NOMO-1 treated with DMSO at 0.1 percent for 48 hours (cell line): ENCODE measurements around the gene SEC14L5.

Experiments
- DNase-seq: peaks from one replicate; lab custom pipeline; 2025; ENCODE audit not compliant: unreplicated experiment; lab: John Stamatoyannopoulos, UW

The SEC14L5 gene

DNA sequence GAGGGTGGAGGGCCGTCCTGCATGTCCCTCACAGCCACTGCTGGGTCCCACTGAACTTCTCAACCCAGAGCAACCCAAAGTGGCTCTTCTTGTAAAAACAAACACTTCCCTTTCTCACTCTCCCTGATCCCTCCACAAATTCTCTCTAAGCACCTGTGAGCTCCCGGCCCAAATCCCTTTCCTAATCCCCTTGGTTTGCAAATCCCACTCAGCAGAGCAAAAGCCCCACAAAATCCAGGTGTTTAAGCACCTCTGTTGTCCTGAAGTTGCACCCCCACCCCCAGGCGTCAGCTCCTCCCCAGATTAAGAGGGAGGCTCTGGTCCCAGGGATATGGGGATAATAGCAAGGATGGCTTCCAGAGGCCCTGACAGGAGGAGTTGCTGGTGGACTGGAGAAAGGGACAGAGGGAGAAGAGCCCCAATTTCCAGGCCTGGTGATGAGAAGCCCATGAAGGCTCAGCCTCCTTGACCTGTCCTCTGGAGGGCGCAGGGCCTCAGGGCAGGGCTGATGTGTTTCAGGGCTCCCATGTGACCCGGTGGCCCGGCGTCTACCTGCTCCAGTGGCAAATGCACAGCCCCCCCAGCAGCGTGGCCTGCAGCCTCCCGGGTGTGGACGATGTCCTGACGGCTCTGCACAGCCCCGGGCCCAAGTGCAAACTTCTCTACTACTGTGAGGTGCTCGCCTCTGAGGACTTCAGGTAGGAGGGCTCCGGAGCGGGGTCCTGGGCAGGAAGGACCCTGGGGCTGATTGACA lies 52.6 kb downstream of the SEC14L5 start:
- no peak for DNase-seq

DNA sequence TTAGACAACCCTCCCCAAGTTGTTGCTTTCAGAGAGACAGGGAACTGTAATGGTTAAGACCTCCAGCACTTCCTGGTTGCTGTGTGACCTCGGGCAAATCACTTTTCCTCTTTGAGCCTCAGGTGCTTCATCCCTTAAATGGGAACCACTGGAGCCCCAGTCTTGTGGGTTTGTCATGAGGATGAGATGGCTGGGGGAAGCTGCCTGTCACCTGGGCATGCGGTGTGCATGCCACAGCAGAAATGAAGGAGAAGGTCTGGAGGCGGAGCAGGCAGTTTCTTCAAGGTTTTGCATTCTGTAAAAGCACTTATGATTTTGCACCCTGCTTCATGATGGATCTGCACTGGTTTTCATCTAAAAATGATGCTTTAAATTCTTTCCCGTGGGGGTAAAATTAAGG lies 53.5 kb downstream of the SEC14L5 start:
- DNase-seq: no peak

DNA sequence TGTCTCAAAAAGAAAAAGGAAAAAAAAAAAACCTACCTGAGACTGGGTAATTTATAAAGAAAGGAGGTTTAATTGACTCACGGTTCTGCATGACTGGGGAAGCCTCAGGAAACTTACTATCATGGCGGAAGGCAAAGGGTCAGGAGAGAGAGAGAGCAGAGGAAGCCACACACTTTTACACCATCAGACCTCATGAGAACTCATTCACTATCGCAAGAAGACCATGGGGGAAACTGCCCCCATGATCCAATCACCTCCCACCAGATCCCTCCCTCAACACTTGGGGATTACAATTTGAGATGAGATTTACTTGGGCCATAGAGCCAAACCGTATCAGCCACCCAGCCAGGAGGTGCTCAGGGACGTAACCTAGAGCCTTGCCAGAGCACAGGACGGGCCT lies 54.8 kb downstream of the SEC14L5 start:
- no peak for DNase-seq

DNA sequence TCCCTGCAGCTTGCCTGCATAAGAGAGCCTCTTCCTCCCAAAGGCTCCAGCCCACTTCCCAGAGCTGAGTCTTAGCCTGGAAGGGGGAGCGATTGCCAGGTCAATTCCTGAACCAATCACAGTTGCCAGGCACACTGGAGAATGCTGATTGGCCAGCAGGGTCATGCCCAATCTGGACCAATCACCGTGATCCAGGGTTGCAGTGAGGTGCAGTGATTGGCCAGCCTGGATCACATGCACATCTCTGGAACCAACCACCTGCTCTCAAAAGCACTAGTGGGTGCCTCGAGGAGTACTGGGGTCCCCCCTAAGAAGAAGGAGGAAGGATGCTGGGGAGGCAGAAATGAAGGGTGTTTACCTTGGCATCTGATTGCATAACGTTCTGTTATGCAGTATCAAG lies 57.2 kb downstream of the SEC14L5 start:
- DNase-seq: no peak

DNA sequence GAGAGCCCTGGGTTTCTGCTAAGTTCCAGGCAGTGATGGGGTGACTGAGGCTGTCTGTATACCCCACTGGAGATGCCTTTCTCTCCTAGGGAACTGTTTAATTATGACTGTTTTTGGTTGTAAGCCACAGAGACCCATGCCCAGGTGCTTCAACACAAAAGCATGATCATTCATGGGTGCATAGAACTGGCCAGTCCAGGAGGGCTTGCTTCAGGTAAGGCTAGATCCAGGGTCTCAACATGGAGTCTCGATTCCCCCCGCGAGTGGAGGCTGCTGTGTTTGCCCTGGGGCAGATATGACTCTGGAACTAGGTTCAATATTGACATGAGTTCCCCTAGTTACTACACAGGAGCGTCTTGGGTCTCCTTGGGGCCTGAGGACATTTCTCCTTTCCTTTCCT lies 57.8 kb downstream of the SEC14L5 start:
- DNase-seq: no peak

DNA sequence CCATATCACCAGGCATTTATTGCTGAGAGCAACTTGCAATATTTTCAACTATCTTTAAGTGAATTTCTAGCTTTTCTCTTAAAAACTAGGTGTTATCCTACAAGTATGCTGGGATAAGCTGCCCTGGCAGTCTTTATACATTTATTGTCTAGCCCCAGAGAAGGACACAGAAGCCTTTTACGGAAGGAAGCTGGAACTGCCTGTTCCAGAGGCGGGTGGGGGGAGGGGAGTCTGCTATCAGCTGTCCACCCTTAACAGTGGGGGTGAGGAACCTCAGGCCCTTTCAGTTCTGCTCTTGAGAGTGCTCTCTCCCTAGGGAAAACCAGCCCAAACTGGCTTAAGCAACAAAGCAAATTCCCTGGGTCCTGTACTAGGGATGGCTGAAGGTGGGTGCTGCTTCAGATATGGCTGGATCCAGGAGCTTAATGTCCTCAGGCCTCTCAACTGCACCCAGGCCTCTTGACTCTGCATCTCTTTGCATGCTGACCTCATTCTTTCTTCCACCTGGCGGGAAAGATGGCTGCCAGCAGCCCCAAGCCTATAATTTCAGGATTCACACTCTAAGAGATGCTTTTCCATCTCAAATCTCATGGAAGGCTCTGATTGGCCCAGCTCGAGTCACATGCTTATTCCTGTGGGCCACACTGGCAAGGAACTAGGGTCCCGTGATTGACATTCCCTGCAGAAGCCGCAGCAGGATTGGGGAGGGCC lies 59.0 kb downstream of the SEC14L5 start:
- DNase-seq: no peak

DNA sequence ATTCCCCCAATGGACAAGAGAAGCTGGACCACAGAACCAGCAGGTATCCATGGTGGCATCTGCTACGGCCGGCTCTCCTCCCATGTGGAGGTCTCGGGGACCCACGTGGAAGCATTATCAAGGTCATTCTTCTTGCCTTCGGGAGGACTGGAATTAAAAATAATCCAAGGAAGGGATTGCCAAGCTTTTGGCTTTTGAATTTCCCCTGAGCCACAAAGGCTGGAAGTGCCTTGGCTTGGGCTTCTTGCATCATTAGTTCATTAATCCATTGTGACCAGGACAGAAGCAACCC lies 59.5 kb downstream of the SEC14L5 start:
- no peak for DNase-seq

DNA sequence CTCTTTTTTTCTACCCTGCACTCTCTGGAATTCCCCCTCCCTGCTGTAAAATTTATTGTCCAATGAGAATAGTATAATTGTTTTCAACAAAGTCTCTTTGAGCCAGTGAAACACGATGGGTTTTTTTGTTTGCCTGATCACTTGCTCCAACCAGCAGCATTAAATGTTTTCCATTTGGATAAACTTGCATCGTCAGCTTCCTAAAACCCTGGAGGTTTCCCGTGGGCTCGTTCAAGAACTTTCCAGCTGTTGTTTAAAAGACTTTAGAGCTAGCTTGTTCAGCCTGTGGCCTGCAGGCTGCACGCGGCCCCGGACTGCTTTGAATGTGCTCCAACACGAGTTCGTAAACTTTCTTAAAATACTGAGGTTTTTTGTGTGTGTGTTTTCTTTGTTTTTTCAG lies 60.7 kb downstream of the SEC14L5 start:
- no peak for DNase-seq

DNA sequence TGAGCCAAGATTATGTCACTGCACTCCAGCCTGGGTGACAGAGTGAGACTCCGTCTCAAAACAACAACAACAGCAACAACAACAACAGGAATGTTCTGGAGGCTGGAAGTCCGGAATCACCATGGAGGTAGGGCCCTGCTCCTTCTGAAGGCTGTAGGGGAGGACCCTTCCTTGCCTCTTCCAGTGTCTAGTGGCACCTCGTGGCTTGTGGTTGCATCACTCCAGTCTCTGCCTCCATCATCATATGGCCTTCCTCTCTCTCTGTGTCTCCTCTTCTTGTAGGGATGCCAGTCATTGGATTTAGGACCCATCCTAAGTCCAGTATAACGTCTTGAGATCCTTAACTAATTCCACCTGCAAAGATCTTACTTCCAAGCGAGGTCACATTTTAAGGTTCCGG lies 61.6 kb downstream of the SEC14L5 start:
- DNase-seq: no peak

DNA sequence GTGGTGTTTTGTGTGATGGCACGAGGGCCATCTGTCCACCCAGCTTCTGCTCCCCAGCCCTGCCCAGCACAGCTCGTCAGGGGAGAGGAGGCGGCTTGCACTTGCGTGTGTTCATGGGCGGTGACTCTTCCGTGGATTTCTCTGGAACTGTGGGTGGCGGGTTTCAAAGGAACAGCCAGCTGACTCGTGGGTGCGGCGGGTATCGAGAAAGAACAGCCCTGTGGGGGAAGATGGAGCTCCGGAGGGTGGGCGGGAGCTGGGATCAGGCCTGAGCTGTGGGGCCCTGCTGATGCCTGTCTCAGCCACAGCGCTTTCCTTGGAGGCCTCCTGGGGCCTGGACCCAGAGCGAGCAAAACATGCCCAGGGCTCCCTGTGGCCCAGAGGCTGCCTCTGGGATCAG lies 62.4 kb downstream of the SEC14L5 start:
- DNase-seq: no peak

DNA sequence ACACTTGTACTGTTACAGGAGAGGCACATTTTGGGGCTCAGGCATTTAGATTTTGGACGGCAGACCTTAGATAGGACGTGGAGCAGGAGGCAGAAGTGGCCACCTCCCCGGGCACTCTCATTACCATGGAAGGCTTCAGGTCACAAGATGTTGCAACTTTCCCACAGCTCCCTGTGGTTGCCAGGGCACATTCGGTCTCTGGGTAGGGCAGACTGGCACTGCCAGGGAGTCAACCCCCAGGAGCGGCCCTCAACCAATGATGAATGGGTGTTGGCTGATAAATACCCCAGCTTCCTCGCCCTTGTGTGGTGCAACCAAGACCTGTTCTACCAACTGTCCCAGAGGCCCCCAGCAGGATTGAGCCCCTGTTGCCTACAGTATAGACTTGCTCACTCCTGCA lies 64.4 kb downstream of the SEC14L5 start:
- no peak for DNase-seq

DNA sequence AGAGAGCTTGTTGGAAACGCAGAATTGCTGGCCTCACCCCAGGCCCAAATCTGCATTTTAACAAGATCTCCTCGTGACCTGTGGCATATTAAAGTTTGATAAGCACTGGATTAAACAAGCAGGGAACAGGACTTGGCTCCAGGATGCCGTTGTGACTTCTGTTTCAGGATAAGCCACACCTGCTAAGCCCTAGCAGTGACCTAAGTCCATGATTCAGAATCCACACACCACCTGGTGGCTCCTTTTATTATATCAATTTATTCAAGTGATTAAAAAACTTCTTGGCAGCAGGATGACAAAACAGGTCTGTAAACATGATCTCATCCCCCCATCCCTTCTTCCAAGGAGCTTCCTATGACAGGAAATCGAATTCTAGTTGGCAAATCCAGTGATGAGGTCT lies 66.5 kb downstream of the SEC14L5 start:
- DNase-seq: no peak

DNA sequence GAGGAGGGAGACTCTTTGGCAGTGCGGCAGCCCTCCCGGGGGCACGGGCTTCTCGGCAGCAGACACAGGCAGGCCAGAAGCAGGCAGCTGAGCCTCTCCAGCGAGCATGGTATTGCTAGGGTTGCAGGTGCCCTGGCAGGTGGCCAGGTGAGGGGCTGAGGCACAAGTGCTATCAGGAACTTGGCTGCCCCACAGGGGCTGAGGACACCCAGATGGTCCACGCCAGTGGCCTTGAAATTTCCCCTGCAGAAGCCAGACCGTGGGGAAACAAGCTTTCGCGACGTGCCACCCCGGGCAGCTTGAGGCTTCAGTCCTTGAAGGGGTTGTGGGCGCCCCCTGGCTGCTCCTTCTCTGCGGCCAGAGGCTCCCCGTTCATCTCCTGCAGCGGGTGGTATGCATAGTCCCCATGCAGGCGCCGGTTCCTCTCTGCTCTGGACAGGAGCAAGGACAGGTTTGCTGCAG lies 67.1 kb downstream of the SEC14L5 start:
- DNase-seq: no peak

DNA sequence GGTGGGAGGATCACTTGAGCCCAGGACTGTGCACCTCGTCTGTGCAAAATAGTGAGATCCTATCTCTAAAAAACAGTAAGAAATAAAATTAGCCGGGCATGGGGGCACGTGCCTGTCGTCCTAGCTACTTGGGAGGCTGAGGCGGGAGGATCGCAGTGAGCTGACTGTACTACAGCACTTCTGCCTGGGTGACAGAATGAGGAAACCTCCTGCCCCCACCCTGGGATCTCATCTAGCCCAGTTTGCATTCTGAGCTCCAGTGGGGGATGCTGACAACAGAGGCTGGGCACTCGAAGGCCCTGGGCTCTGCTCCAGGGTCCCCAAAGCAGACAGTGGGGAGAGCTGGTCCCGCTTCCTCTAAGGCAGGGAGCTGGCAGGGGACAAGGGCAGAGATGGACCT lies 68.5 kb downstream of the SEC14L5 start:
- no peak for DNase-seq

DNA sequence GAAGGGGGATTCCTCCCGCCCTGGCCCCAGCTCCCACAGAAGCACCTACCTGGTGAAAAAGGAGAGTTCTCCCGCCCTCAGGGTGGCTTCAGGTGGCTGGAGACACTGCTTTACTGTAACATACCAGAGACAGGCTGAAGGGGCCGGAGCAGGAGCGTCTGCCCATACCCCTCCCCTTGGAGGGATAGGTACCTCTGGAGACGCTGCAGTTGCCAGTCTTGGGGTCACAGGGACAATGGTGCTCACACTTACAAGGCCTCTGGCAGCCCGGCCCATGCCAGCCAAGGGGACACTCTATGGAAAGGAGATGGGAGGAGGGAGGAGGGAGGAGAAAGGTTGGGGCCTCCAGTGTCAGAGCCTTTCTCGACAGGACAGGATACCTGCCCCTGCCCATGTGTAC lies 69.0 kb downstream of the SEC14L5 start:
- DNase-seq: no peak

DNA sequence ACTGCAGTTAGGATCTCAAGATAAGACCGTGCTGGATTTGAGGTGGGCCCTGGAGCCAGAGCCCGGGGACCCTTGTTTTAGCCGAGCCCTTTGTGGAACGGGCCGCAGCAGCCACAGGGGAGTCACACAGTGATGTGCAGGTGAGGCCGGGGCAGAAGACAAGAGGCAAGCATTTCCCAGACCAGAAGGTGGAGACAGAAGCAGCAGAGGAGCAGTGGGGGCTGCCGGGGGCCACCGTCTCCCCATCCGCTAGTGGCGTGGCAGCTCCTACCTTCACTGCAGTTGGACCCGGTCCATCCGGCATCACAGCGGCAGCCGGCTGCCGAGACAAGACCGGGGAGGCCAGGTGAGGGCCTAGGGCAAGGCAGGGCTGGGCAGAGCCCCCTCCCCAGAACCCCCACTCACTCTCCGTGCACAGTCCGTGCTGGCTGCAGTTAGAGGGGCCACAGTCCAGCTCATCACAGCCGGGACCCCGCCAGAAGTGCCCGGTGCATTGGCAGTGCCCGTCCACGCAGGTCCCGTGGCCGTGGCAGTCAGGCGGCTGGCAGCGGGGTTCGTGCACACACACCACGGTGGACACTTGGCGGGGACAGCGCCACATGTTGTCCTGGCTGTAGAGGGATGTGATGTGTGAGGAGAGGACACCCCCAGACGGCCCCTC lies 69.6 kb downstream of the SEC14L5 start:
- no peak for DNase-seq

DNA sequence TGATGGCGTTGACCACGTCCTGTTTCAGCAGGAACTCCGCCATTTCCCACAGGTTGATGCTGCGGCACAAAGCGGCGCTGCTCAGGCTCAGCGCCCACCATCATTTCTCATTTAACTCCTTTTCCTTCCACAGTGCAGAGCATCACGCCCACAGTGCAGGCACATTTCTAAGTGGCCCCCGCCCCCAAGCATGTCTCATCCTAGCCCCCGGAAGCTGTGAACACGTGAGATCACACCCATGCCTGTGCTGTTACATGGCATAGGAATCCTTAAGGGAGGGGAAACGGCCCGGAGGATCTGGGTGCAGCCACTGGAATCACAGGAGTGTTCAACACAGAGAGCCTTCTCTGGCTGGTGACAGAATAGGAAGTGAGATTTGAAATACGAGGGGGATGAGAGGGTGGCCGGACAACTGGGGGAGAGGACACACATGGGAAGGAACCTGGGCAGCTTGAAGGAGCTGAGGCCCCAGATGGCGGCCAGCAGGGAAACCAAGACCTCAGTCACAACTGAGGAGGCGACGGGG lies 70.9 kb downstream of the SEC14L5 start:
- DNase-seq: no peak

DNA sequence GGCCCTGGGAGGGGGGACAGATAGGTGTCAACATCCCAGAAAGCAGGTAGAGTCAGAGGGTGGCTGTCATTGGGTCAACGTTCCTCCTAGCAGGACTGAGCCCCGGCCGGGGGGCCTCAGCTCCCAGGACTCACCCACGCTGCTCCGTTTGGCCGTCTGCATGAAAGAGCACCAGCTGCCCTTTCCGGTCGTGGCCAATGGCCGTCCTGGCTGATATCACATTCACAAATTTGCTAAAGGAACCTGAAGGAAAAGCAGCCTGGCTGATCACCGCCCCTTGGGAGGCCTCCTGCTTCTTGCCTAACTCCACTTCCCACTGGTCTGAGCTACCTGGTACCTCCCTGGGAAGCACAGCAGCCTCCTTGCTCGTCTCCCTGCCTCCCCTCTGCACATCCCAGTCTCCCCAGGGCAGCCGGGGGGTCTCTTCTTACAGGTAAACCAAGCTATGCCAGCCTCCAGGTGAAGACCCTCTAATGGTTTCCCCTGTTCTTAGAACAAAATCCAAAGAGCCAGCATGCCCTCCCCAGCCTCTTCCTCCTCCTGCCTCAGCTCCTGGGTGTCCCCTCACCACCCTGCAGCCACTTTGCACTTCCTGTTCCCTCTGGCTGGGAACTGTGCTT lies 72.2 kb downstream of the SEC14L5 start:
- DNase-seq: no peak

DNA sequence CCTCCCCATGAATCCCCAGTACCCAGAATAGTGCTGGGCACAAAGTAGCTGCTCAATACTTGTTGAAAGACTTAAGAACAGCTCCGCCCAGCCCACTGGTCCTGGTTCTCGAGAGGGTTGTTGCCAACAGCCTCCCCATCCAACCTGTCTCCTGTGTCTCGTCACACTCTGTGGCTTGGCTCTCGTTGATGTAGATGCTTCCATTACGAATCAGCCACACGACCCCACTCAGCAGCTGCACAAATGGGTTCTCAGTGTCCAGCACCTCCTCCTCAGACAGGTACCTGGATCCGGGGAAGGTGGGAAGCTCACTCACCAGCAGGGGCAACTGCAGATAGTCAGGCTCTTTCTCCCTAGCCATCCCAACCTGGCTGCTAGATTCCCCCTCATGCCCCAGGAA lies 73.5 kb downstream of the SEC14L5 start:
- DNase-seq: no peak

DNA sequence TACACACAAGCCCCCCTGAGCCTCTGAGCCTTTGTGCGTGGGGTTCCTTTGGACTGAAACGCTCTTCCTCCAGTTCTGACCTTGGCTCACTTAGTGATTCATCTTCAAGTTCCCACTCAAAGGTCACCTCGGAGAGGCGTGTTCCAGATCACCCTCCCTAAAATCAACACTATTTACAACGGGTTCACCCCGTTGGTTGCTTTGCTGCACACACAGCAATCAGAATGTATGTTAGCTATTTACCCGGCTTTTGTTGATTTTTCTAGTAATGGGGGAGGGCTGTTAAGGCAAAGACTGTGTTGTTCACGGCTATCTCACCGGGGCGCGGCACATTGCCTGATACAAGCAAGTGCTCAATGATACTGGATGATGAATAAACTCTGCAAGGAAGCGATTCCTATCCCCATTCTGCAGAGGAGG lies 74.6 kb downstream of the SEC14L5 start:
- DNase-seq: no peak

DNA sequence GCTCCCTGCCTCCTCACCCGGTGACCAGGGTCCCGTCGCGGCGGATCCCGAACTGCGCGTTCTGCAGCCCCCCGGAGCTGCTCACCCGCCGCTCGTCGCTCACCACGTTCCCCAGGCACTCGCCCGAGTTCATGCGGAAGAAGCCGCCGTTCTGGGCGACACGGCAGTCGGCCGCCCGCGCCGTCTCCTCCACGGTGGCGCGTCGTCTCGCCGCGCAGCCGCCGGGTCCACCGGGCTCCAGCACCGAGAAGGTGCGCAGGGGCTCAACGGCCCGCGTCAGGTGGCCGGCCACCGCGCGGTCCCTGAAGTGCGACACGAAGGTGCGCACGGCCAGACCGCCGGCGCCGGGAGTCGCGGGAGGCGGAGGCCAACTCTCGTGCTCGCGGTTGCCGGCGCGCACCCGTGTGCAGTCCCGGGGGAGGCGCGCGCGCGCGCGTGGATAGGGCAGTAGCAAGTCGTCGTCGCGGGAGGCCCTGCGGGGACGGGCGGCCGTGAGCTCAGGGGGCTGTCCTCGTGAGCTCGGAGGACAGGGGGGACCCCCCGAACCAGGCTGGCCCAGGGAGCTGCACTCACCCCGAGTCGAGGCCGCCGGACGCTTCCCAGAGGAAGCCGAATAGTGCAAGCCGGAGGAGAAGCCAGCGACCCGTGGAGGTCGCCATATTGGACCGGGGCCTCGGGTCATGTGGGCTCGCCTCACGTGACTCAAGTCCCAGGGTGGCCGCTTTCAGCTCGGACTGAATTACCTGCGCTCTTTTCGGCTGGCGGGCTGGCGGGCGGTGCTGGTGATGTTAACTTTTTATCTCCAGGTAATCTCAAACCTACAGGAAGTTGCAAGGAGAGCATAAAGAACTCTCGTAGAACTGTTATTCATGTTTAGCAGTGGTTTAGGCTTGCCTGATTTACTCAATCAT lies 75.4 kb downstream of the SEC14L5 start, which contains the start of gene NAGPA:
TSS of gene NAGPA (minus strand) at position 680 of the 911 bp plus-strand sequence. CDS start at position 659, 21 bp downstream.
- DNase-seq: peak; percentile 64
